Spleen (tissue), 11 donors: ENCODE measurements around the gene ALKAL2. TPM values are rescaled to one million over a fixed set of nuclear protein-coding genes. Genes with fewer than 3 reads are reported as not detected.

ENCODE experiments used
- DNase-seq: peaks from one replicate; pipeline ENCODE4 v3.0.0-alpha.2; 2020
- H3K27ac ChIP-seq, 8 donors: fragments of 200-600 bp; sonication (generic) in 7 of 8; 1 replicate in 4 of 8; 2 replicates in 4 of 8; pipeline versions ENCODE4 v1.5.0 to v1.8.0; 2016 to 2021; ENCODE audit warnings: inconsistent platforms in 4 of 8, mild to moderate bottlenecking in 4 of 8, moderate library complexity in 1 of 8
- H3K27me3 ChIP-seq, 7 donors: fragments of 200-600 bp; sonication (generic) in 6 of 7; replicated peaks in 1 of 7; 1 replicate in 4 of 7; 2 replicates in 3 of 7; pipeline versions ENCODE4 v1.5.0 to v1.8.0; 2016 to 2021; ENCODE audit warnings: inconsistent platforms in 3 of 7, mild to moderate bottlenecking in 1 of 7
- H3K36me3 ChIP-seq, 6 donors: fragments of 200-600 bp; sonication (generic) in 5 of 6; 1 replicate in 4 of 6; 2 replicates in 2 of 6; pipeline versions ENCODE4 v1.5.0 to v1.8.0; 2016 to 2021; ENCODE audit warnings: inconsistent platforms in 2 of 6
- H3K4me1 ChIP-seq, 6 donors: fragments of 200-600 bp; sonication (generic) in 5 of 6; 1 replicate in 3 of 6; 2 replicates in 3 of 6; pipeline versions ENCODE4 v1.5.0 to v1.8.0; 2016 to 2021; ENCODE audit warnings: inconsistent platforms in 3 of 6
- H3K4me3 ChIP-seq, 8 donors: fragments of 200-600 bp; sonication (generic) in 7 of 8; 1 replicate in 4 of 8; 2 replicates in 4 of 8; pipeline versions ENCODE4 v1.5.0 to v1.8.0; 2016 to 2021; ENCODE audit warnings: inconsistent platforms in 4 of 8, mild to moderate bottlenecking in 4 of 8, moderate library complexity in 2 of 8
- H3K9me3 ChIP-seq, 8 donors: fragments of 200-600 bp; sonication (generic) in 7 of 8; 1 replicate in 4 of 8; 2 replicates in 4 of 8; pipeline versions ENCODE4 v1.5.0 to v1.8.0; 2016 to 2021; ENCODE audit warnings: inconsistent platforms in 4 of 8
- POLR2A ChIP-seq, 3 donors: fragments of 450-650 bp; IDR thresholded peaks; one replicate each; pipeline ENCODE4 v1.5.1; 2017; ENCODE audit warnings: antibody characterized with exemption in 3 of 3, mild to moderate bottlenecking in 1 of 3
- POLR2AphosphoS5 ChIP-seq, 3 donors: sonication (generic); formaldehyde crosslinking; IDR thresholded peaks; one replicate each; pipeline ENCODE4 v1.5.1; 2017; ENCODE audit warnings: antibody characterized with exemption in 3 of 3
- WGBS, 5 donors: extraction: QIAGEN DNeasy Blood & Tissue Kit in 3 of 5; methylation state at CpG; one replicate each; pipeline versions ENCODE4 v1.1.5 to v1.1.7; 2013 to 2018; 5-methylcytosine and 5-hydroxymethylcytosine counted together
- intact Hi-C: fragments of 100-400 bp; cut with DNase I; formaldehyde crosslinking; loops from one replicate; pipeline ENCODE4 v1.15.0; 2023; ENCODE audit warnings: low total_unique reads
- polyA plus RNA-seq, 3 donors: library from polyadenylated mRNA; stranded (reverse); fragments of 200-250 nt; gene quantifications; one replicate each; pipeline ENCODE4 v1.2.1, GENCODE V29; 2013
- total RNA-seq, 7 donors: library from RNA; depleted of rRNA in 3 of 7; stranded (reverse); fragments of >200 nt in 3 of 7; fragmentation: NEBNext Ultra II Directional in 4 of 7; extraction: Animal tissue kit (Norgen Biotek cat#: 25700) in 4 of 7; gene quantifications; one replicate each; pipeline versions ENCODE4 v1.1.0 to v1.2.1, GENCODE V29; 2016 to 2021
- TF ChIP-seq, protein P1 (sequence below), 11 experiments: fragments of 200-600 bp in 7 of 11; fragments of 450-650 bp in 4 of 11; sonication (generic) in 4 of 11; IDR thresholded peaks in 8 of 11; conservative IDR thresholded peaks in 3 of 11; 1 replicate in 7 of 11; 2 replicates in 4 of 11; pipeline versions ENCODE4 v1.4.0 to v1.8.0; 2016 to 2021; ENCODE audit warnings: antibody characterized with exemption in 11 of 11, inconsistent platforms in 4 of 11, mild to moderate bottlenecking in 1 of 11
- donor health status: healthy with polysubstance abuse.
- donor health status: DM: no; HTN: no; CAD: no; lungs with moderate emphysema.
- donor health status: DM: no; HTN: no; CAD: no.
- donor health status: Bipolar disorder and iron deficiency.
- donor health status: healthy.
- donor health status: DM: no; HTN: no; CAD: no.
- donor health status: DM: yes; HTN: yes; CAD: no.

ALKAL2 gene
- total and polyA plus RNA-seq, 10 donors: 2.1 to 22.9 (median 5.1) TPM

DNA sequence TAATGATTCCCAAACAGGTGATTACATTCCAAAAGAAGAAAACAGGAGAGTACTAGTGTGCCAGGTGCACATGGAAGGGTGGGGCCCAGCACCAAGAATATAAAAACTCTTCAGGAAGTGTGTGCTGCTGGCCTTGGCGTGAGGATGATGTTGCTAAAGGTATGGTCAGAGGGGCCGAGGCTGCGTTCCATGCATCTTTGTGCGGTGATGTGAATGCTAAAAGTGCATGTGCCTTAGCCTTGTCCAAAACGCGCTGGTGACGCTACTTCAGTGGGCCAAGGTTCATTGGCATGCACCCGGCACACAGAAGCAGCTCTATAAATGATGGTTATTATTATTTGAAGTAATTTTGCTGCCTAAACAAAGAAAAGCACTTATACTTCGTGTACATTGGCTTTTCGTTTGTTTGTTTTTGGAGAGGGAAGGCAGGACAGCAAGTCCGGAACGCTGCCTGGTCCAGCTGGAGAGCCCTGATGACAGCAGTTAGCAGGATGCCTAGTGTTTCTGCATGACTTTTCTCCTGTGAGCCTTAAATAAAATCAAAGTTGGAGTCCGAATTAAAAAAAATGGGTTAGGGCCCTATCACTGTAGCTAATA is 2.9 kb downstream of the ALKAL2 start:
- no peak overlapping the region for H3K4me3 ChIP-seq
- intact Hi-C loops: no loop called here
- no peak for DNase-seq
- WGBS, 5 donors: 85 to 90% (median 88%) methylated on average over 13 of the region's 13 CpGs
- peaks cover 13 to 41% (median 30%) of the 10 kb centered on the region in 6 donors for H3K4me1 ChIP-seq
- TF ChIP-seq, protein P1, sequence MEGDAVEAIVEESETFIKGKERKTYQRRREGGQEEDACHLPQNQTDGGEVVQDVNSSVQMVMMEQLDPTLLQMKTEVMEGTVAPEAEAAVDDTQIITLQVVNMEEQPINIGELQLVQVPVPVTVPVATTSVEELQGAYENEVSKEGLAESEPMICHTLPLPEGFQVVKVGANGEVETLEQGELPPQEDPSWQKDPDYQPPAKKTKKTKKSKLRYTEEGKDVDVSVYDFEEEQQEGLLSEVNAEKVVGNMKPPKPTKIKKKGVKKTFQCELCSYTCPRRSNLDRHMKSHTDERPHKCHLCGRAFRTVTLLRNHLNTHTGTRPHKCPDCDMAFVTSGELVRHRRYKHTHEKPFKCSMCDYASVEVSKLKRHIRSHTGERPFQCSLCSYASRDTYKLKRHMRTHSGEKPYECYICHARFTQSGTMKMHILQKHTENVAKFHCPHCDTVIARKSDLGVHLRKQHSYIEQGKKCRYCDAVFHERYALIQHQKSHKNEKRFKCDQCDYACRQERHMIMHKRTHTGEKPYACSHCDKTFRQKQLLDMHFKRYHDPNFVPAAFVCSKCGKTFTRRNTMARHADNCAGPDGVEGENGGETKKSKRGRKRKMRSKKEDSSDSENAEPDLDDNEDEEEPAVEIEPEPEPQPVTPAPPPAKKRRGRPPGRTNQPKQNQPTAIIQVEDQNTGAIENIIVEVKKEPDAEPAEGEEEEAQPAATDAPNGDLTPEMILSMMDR (IDR thresholded peaks at IDR 0.05 in 8 of 11, conservative IDR thresholded peaks at IDR 0.05 in 3 of 11): no peak
- no peak for TF ChIP-seq POLR2A (IDR thresholded peaks at IDR 0.05)
- no peak for TF ChIP-seq POLR2AphosphoS5 (IDR thresholded peaks at IDR 0.05)
- peaks cover 0 to 43% (median 32%) of the 10 kb centered on the region in 7 donors for H3K27me3 ChIP-seq
- no peak overlapping the region for H3K27ac ChIP-seq
- no peaks in the 10 kb centered on the region for H3K9me3 ChIP-seq
- peaks cover 0 to 47% (median 24%) of the 10 kb centered on the region in 6 donors for H3K36me3 ChIP-seq

GRCh38 chr2:283996-284794 is 3.7 kb downstream of the ALKAL2 start:
- TF ChIP-seq POLR2AphosphoS5 (IDR thresholded peaks at IDR 0.05) (no peak), POLR2A (IDR thresholded peaks at IDR 0.05) (no peak)
- TF ChIP-seq, protein P1 (IDR thresholded peaks at IDR 0.05 in 8 of 11, conservative IDR thresholded peaks at IDR 0.05 in 3 of 11): no peak
- WGBS, 5 donors: 91 to 96% (median 94%) methylated on average over 3 to 4 of the region's 4 CpGs

DNA sequence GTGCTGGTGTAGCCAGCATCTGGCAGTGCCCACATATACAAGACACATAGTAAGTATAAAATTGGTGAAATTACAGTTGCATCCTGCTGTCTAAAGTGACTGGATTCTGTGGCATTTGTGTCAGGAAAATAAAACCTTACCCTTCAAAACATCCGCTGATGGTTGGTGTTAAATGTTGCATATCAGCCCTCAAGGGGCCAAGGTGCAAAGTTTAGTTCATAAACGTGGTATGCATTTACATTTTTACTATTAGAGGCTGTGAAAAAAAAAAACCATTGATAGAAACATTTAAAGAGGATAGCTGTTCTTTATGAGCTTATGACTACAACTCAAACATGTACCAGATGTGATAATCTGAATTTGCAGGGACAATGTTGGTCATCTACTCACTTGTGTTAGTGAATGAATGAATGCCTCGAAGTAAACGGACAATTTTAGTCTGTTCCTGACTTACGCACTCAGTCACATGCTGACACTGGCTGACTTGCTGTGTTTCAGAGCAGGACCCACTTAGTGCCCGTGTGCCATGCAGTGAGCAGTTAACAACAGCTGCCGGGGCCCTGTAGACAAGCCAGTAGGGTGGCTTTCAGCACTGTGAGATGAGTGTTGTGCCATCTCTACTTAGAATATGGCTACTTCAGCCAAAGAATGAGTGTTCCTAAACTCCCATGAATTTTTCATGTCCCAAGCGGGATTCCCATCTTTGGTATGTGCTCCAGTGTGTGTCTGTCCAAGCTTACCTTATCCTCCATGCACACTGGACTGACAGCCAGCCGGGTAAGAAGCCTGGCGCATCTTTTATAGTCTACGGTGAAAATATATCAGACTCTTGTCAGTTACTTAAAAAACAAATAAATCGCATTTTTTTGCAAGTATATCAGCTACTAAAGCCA is 5.3 kb downstream of the ALKAL2 start:
- peaks cover 4 to 18% (median 9%) of the 10 kb centered on the region in 6 donors for H3K4me1 ChIP-seq
- intact Hi-C loops: no loop called here
- peaks cover 0 to 19% (median 11%) of the 10 kb centered on the region in 7 donors for H3K27me3 ChIP-seq
- peaks cover 0 to 70% (median 46%) of the 10 kb centered on the region in 6 donors for H3K36me3 ChIP-seq
- H3K27ac ChIP-seq: no peak overlapping the region
- no peaks in the 10 kb centered on the region for H3K9me3 ChIP-seq
- TF ChIP-seq, protein P1 (IDR thresholded peaks at IDR 0.05 in 8 of 11, conservative IDR thresholded peaks at IDR 0.05 in 3 of 11): no peak
- no peak for TF ChIP-seq POLR2AphosphoS5 (IDR thresholded peaks at IDR 0.05)
- no peak for TF ChIP-seq POLR2A (IDR thresholded peaks at IDR 0.05)
- H3K4me3 ChIP-seq: no peak overlapping the region
- 92 to 97% (median 94%) methylated on average over 12 of the region's 12 CpGs for WGBS, 5 donors
- no peak for DNase-seq

More at GRCh38 chr2:283996-284794, 3.7 kb downstream of the ALKAL2 start:
- peaks cover 0 to 55% (median 31%) of the 10 kb centered on the region in 6 donors for H3K36me3 ChIP-seq
- no peak for DNase-seq
- intact Hi-C loops: no loop called here
- H3K4me3 ChIP-seq: no peak overlapping the region
- H3K4me1 ChIP-seq: peaks cover 6 to 33% (median 22%) of the 10 kb centered on the region in 6 donors
- peaks cover 0 to 35% (median 24%) of the 10 kb centered on the region in 7 donors for H3K27me3 ChIP-seq
- no peaks in the 10 kb centered on the region for H3K9me3 ChIP-seq
- H3K27ac ChIP-seq: no peak overlapping the region
